AG09309 (cell line): ENCODE measurements around the gene OTOP2.
A peak's percentile ranks its signal among the peaks of the same experiment; 100 is the strongest.

ENCODE experiments used
- DNase-seq: peaks from one replicate; pipeline ENCODE4 v3.0.0-alpha.2; 2010; ENCODE audit warnings: low read depth
- H3K4me3 ChIP-seq: 2 replicates; pipeline ENCODE4 v1.5.1; 2011; ENCODE audit warnings: mild to moderate bottlenecking, low read depth, low read length, moderate library complexity; ENCODE audit not compliant: control insufficient read depth
- TF ChIP-seq, protein P1 (sequence below): IDR thresholded peaks from 2 replicates; pipeline ENCODE4 v1.5.1; 2011; ENCODE audit warnings: mild to moderate bottlenecking, low read depth, low read length, inconsistent platforms; ENCODE audit not compliant: insufficient read depth, control insufficient read depth; ENCODE audit errors: missing control alignments

OTOP2 gene

GRCh38 chr17:74952431-74953133 lies 28.5 kb downstream of the OTOP2 start:
- H3K4me3 ChIP-seq = no peak overlapping the region
- no peak for DNase-seq
- TF ChIP-seq, protein P1, sequence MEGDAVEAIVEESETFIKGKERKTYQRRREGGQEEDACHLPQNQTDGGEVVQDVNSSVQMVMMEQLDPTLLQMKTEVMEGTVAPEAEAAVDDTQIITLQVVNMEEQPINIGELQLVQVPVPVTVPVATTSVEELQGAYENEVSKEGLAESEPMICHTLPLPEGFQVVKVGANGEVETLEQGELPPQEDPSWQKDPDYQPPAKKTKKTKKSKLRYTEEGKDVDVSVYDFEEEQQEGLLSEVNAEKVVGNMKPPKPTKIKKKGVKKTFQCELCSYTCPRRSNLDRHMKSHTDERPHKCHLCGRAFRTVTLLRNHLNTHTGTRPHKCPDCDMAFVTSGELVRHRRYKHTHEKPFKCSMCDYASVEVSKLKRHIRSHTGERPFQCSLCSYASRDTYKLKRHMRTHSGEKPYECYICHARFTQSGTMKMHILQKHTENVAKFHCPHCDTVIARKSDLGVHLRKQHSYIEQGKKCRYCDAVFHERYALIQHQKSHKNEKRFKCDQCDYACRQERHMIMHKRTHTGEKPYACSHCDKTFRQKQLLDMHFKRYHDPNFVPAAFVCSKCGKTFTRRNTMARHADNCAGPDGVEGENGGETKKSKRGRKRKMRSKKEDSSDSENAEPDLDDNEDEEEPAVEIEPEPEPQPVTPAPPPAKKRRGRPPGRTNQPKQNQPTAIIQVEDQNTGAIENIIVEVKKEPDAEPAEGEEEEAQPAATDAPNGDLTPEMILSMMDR = no peak

DNA sequence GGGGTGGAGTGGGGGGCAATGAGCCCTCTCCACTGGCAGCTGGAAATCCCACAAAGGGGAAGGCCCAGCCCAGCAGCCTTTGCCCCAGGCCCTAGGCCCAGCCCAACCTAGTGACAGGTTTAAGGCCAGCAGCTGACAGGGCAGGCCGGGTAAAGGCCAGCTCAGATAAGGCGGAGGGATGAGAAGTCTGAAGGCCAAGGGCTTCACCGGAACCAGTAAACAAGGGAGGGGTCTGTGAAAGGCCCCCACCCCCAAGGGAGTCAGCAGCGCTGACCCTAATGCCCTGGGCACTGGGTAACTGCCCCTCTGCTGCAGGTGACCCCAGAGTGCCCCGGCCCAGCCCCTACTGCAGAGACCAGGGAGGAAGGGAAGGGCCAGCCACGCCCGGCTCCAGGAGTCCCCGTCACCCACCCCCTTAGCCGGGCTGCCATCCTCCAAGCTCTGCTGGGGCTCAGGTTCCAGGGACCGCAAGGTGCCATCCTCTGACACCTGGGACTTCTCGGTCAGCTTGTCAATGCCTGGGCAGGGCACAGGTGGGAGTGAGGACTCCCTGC lies 29.1 kb downstream of the OTOP2 start:
- H3K4me3 ChIP-seq = no peak overlapping the region
- TF ChIP-seq, protein P1 = no peak
- no peak for DNase-seq

DNA sequence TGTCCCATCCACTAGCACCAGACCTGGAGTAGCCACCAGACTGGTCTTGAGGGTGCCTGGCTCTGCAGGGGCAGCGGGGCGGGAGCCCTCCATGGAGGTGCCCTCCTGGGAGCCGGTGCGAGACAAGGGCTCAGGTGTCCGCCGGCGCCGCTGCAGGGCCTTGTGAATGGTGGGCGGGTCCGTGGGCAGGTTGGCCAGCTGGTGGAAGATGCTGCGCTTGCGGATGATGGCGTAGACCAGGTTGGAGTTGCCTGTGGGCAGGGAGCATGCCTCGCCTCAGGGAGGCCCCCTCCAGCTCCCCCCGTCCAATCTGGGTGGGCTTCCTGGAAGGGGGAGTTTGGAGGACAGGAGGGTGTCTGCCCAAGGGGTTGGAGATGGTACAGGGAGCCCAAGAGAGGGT lies 30.0 kb downstream of the OTOP2 start:
- DNase-seq = no peak
- H3K4me3 ChIP-seq = no peak overlapping the region
- TF ChIP-seq, protein P1 = no peak

- TF ChIP-seq, protein P1 = no peak
- H3K4me3 ChIP-seq = no peak overlapping the region
- DNase-seq = no peak
These were observed 30.8 kb downstream of the OTOP2 start for GRCh38 chr17:74954665-74955421.

- H3K4me3 ChIP-seq = no peak overlapping the region
- DNase-seq = no peak
- TF ChIP-seq, protein P1 = no peak
These were observed 32.0 kb downstream of the OTOP2 start for GRCh38 chr17:74956093-74956492.

- no peak for DNase-seq
- TF ChIP-seq, protein P1 = peak; percentile 96
- no peak overlapping the region for H3K4me3 ChIP-seq
These were observed 34.1 kb downstream of the OTOP2 start for GRCh38 chr17:74957935-74958740.
